Heart left ventricle (tissue), 13 donors: ENCODE results near the gene ARID2.

Experiments used
- CTCF ChIP-seq, 12 donors: fragments of 200-600 bp; sonication (generic) in 4 of 12; IDR thresholded peaks; one replicate each; pipeline versions ENCODE4 v1.5.0 to v1.8.0; 2018 to 2022; ENCODE audit warnings: antibody characterized with exemption in 12 of 12, mild to moderate bottlenecking in 5 of 12
- POLR2A ChIP-seq, 2 donors: fragments of 450-650 bp; IDR thresholded peaks; one replicate each; pipeline ENCODE4 v1.6.1; 2017; ENCODE audit warnings: antibody characterized with exemption in 2 of 2, mild to moderate bottlenecking in 2 of 2, moderate library complexity in 2 of 2
- donor health status: ischemic (EF 13 %, LVEDD 7.1; RV severe dilation, severe dysfunction).
- donor health status: DM: no; HTN: yes; CAD: no.
- donor health status: DM: no; HTN: no; CAD: no.
- donor health status: ischemic (EF 25% LVEDD 6.9; RV normal size, moderate dysfunction).
- donor health status: ischemic (EF 25% LVEDD 5.7; RV mildly dilated, moderate dysfunction).
- donor health status: ischemic (EF 35%, LVEDD 5.7; RV mildly dilated, moderate dysfunction).
- donor health status: nonischemic (EF 11% LVEDD 7.7; RV severe dilation, severe dysfunction).
- donor health status: DM: yes; HTN: yes; CAD: no.
- donor health status: PGD.
- donor health status: ischemic (EF 29% LVEDD 5.4; RV normal size, mild dysfunction).
- donor health status: nonischemic (EF 23%, LVEDD 6.1; RV moderate dilation, normal function).

DNA sequence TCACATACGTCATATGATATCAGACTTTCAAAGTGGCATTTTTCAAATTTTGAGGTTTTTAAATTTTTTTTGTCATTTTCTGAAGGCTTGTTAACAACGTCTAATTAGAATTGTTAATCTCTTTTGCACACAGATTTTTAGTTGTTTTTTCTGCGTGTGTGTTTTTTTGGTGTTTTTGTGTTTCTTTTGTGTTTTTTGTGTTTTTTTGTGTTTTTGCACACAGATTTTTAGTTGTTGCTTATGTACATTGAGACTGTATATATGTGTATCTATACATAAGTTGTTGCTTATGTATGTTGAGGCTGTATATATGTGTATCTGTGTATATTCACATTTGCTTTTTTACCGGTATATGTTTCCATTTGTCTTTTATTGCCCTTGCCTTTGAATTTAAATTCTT lies 30.8 kb downstream of the ARID2 start:
- TF ChIP-seq POLR2A (IDR thresholded peaks at IDR 0.05), result no peak
- TF ChIP-seq CTCF (IDR thresholded peaks at IDR 0.05), result no peak
